Lung (tissue), 12 donors: Measurements from ENCODE around the gene ANTXR1. TPM values are rescaled to one million over a fixed set of nuclear protein-coding genes. Genes with fewer than 3 reads are reported as not detected.

ENCODE experiments used
- ATAC-seq: fragments of 200-7000 bp; cut with Tn5 transposase; one replicate; pipeline ENCODE4 v1.9.1; 2020; ENCODE audit warnings: moderate number of reproducible peaks; ENCODE audit not compliant: insufficient read depth, low FRiP score
- DNase-seq, 3 donors: peaks; one replicate each; pipeline ENCODE4 v3.0.0-alpha.2; 2013 to 2017
- H3K27ac ChIP-seq, 2 donors: one replicate each; pipeline ENCODE4 v1.5.1; 2013; ENCODE audit warnings: mild to moderate bottlenecking in 2 of 2, moderate library complexity in 2 of 2, control low read depth in 1 of 2, inconsistent platforms in 1 of 2, low read depth in 1 of 2, low read length in 1 of 2
- H3K27me3 ChIP-seq, 3 donors: one replicate each; pipeline ENCODE4 v1.5.1; 2013; ENCODE audit warnings: low read length in 2 of 3; ENCODE audit not compliant: control insufficient read depth in 3 of 3, insufficient read depth in 3 of 3
- H3K36me3 ChIP-seq, 4 donors: one replicate each; pipeline ENCODE4 v1.5.1; 2013; ENCODE audit warnings: low read length in 4 of 4, mild to moderate bottlenecking in 1 of 4, moderate library complexity in 1 of 4; ENCODE audit not compliant: control insufficient read depth in 4 of 4, insufficient read depth in 4 of 4
- H3K4me1 ChIP-seq, 5 donors: one replicate each; pipeline ENCODE4 v1.5.1; 2013; ENCODE audit warnings: low read length in 5 of 5, mild to moderate bottlenecking in 2 of 5, moderate library complexity in 1 of 5; ENCODE audit not compliant: control insufficient read depth in 5 of 5, insufficient read depth in 5 of 5
- H3K4me3 ChIP-seq: one replicate; pipeline ENCODE4 v1.5.1; 2013; ENCODE audit warnings: mild to moderate bottlenecking, control low read depth, moderate library complexity
- H3K9ac ChIP-seq, 2 donors: one replicate each; pipeline ENCODE4 v1.5.1; 2013; ENCODE audit warnings: low read length in 2 of 2, control low read depth in 1 of 2; ENCODE audit not compliant: insufficient read depth in 1 of 2
- H3K9me3 ChIP-seq, 4 donors: one replicate each; pipeline ENCODE4 v1.5.1; 2013; ENCODE audit warnings: low read length in 3 of 4, mild to moderate bottlenecking in 1 of 4, moderate library complexity in 1 of 4; ENCODE audit not compliant: control insufficient read depth in 4 of 4, insufficient read depth in 3 of 4
- CTCF ChIP-seq: IDR thresholded peaks from 2 replicates; pipeline ENCODE4 v1.5.1; 2012; ENCODE audit warnings: mild to moderate bottlenecking; ENCODE audit errors: control extremely low read depth, extremely low read depth
- WGBS, 2 donors: extraction: QIAGEN DNeasy Blood & Tissue Kit; methylation state at CpG; one replicate each; pipeline ENCODE4 v1.1.7; 2013; 5-methylcytosine and 5-hydroxymethylcytosine counted together
- polyA plus RNA-seq, 2 donors: library from polyadenylated mRNA; stranded (reverse); fragments of 200-250 nt; gene quantifications; one replicate each; pipeline ENCODE4 v1.2.1, GENCODE V29; 2013
- total RNA-seq, 2 donors: library from RNA; depleted of rRNA in 1 of 2; stranded (reverse); fragments of >200 nt in 1 of 2; gene quantifications; one replicate each; pipeline ENCODE4 v1.2.1, GENCODE V29; 2014 to 2021
- donor health status: control.
- donor health status: control.
- donor health status: Bipolar disorder and iron deficiency.
- donor health status: healthy.
- donor health status: DM: yes; HTN: yes; CAD: no.

The ANTXR1 gene
- total and polyA plus RNA-seq, 4 donors: 13.4 to 81.0 (median 34.8) TPM

- TF ChIP-seq CTCF: no peak
- Histone ChIP-seq H3K4me1 (peaks cover 0 to 17% (median 2%) of the 10 kb centered on the region in 5 donors), H3K9me3 (no peaks in the 10 kb centered on the region), H3K36me3 (peaks cover 0 to 15% (median 6%) of the 10 kb centered on the region in 4 donors), H3K9ac (no peak overlapping the region), H3K4me3 (no peak overlapping the region), H3K27ac (peak overlapping the region in 1 of 2 donors; percentile 43), H3K27me3 (no peaks in the 10 kb centered on the region)
- ATAC-seq (no peak), DNase-seq (no peak)
- WGBS, 2 donors: 86 to 91% methylated on average over 11 of the region's 11 CpGs
Observed at GRCh38 chr2:69169655-69170389, 156.8 kb downstream of the ANTXR1 start.

- 83 to 88% methylated on average over 3 of the region's 3 CpGs for WGBS, 2 donors
- no peak for DNase-seq
- ATAC-seq: no peak
- Histone ChIP-seq H3K36me3 (peaks cover 0 to 9% (median 6%) of the 10 kb centered on the region in 4 donors), H3K9me3 (no peaks in the 10 kb centered on the region), H3K27me3 (no peaks in the 10 kb centered on the region), H3K4me3 (no peak overlapping the region), H3K4me1 (peaks cover 0 to 19% (median 5%) of the 10 kb centered on the region in 5 donors), H3K9ac (no peak overlapping the region), H3K27ac (no peak overlapping the region)
- no peak for TF ChIP-seq CTCF
Observed at GRCh38 chr2:69170661-69171060, 157.7 kb downstream of the ANTXR1 start.

GRCh38 chr2:69171116-69171896 lies 158.3 kb downstream of the ANTXR1 start:
- no peak overlapping the region for H3K27ac ChIP-seq
- H3K36me3 ChIP-seq: peaks cover 0 to 9% (median 4%) of the 10 kb centered on the region in 4 donors
- no peak overlapping the region for H3K9ac ChIP-seq

More at GRCh38 chr2:69171116-69171896, 158.3 kb downstream of the ANTXR1 start:
- ATAC-seq (no peak), DNase-seq (peak in 1 of 3 donors; percentile 39)
- TF ChIP-seq CTCF: no peak
- no peaks in the 10 kb centered on the region for H3K9me3 ChIP-seq
- H3K4me3 ChIP-seq: no peak overlapping the region
- H3K4me1 ChIP-seq: peaks cover 0 to 25% (median 5%) of the 10 kb centered on the region in 5 donors
- no peaks in the 10 kb centered on the region for H3K27me3 ChIP-seq
- 70 to 76% methylated on average over 5 of the region's 5 CpGs for WGBS, 2 donors
